ENCODE measurements around the gene HOXD10.

HOXD10 gene

GRCh38 chr2:176096243-176096985 is 20.2 kb upstream of the HOXD10 start:
- DNase-seq, result peak in 1 of 2 donors; percentile 7

DNA sequence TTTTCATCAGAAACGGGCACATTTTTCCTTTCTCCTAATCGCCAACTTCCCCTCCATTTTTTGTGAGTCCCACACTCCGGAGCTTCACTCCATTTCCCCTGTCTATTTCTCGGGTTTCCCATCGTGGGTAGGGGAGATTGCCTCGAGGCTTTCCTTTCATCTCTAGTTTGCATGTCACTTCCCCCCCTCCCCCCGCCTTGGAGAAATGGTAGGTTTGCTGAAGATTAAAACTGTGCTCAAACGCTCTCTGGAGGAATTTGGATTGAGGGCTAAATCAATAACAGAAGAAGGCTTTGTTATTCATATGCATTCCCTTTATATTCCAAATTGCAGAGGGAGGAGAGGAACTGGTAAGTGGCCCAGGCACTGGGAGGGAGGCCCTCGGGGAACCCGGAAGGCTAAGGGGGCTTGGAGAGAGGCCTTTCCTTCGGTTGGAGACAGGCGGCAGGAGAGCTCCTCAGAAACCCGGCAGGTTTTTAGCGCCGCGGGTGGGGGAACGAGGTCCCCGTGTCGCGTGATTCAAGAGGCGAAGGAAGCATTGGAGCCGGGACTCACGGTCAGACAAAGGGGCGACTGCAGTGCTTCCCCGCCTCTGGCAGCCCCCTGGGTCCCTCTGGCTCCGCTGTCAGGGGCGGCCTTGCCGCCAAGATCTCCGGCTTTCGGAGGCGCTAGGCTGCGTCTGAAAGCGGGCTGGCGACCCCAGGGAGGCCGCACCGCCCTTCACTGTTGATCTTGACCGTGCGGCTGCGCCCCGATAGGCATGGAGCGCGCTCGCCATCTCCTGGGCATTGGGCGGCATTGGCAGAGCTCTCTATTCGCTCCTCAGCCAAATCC is 19.4 kb upstream of the HOXD10 start:
- peak; percentile 41 to 43 for DNase-seq

- DNase-seq, result no peak
These were observed 18.7 kb upstream of the HOXD10 start for GRCh38 chr2:176097820-176098365.

DNA sequence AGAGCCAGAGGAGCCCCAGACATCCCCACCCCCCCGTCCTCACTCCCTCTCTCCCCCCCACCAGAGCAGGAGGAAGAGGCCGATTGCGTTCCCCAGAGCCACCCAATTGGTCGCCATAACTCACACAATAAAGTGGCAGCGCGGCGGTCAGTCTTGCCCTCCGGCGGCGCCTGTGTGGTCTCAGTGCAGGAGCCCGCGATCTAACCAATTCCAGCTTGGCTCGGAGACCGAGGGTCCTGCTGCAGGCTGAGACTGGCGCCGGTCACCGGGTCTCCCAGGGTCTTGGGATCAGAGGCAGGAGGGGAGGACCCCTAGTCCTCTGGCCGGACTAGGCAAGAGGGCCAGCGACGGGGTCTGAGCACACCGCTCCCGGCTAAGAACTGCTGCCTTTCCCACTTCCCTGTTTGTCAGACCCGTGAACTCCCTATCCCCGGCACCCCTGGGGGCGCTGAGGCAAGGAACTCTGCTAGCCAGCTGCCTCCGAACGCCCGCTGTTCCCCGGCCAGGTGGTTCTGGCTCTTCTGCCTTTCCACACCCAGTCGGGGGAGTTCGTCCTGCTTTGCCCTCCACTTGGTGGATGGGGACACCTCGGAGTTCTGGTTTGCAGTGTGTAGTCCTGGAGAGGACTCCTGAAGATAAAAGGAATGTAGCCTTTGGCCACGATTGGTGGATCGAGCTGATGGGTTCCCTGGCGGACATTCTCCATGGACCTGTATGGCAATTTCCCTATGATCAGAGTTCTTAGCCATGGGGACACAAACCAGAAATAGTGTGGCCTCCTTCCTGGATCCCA is 18.0 kb upstream of the HOXD10 start:
- DNase-seq, result no peak

- no peak for DNase-seq
These were observed 17.3 kb upstream of the HOXD10 start for GRCh38 chr2:176099159-176099727.

- DNase-seq, result no peak
These were observed 16.6 kb upstream of the HOXD10 start, which contains the start of gene HOXD12 for GRCh38 chr2:176099728-176100546. Gene HOXD12, plus strand, starts transcription at chr2:176099795. Its CDS starts 7 bp downstream, at chr2:176099802.

GRCh38 chr2:176100547-176101140 is 15.9 kb upstream of the HOXD10 start:
- DNase-seq, result no peak

DNA sequence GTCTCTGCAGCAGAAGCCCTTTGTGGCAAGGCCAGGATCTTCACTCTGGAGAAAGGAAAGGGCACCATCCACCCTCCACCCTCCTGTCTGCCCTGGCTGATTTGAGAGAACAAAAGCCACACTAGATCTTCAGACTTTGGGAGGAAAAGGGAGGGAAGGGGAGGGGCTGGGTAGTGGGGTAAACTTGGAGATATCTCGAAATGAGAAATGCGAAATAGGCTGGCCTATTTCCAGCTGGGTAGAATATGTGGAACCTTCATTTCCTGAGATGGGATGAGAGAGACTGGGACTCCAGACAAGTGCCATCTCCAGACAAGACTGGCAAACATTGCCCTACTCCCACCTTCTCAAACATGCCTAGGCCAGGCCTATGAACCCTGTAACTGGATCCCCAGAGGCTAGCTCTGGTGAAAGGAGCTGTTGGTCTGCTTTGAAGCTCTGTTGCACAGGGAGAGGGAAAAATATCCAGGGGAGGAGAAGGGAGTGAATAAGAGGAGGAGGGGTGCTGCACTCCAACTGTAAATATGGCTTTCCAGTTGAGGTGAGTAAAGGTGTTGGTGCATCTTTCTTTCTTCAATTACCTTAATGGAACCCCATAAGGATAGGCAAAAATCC is 15.3 kb upstream of the HOXD10 start:
- DNase-seq, result no peak

- no peak for DNase-seq
These were observed 14.7 kb upstream of the HOXD10 start for GRCh38 chr2:176101842-176102241.

DNA sequence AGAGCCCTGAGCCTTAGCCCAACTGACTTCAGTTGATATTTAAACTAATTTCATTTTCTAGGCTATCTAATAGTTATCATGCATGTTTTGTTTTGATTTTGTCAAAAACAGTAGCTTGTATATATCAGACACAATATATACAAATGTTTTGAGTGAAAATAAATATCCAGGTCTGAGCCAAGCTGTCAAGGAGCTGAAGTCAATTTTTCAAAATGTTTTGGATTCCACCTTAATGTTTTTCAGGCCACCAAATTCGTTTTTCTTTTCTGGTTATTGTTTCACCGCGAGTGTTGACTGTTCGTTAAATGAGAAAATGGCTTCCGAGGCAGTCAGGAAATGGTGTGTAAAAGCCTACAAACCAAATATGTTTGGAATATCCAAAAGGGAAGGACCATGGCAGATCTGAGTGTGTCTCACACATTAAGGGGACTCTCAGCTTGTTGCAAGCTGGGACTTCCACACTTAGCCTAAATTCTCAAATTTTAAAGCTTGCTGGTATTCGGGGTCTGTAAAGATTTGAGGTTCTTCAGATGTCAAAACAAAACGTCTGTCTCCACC is 14.2 kb upstream of the HOXD10 start:
- no peak for DNase-seq

DNA sequence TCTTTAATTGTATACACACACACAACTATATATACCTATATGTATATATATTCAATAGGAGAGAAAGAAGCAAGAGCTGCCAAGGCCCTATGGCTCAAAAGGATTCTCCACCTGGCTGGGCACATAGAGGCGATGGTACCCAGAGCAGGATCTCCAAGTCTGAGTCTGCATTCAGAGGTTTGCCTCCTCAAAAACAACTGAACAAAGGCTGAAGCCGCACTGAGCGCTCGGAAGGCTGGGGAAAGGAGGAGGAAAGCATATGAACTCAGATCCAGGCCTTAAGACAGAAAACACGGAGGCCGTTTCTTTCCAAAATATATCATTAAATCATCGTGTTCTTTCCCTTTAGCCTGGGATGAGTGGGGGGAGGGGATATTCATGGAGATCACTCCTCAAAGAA is 13.4 kb upstream of the HOXD10 start:
- no peak for DNase-seq

GRCh38 chr2:176103742-176104315 is 12.7 kb upstream of the HOXD10 start:
- DNase-seq, result no peak

DNA sequence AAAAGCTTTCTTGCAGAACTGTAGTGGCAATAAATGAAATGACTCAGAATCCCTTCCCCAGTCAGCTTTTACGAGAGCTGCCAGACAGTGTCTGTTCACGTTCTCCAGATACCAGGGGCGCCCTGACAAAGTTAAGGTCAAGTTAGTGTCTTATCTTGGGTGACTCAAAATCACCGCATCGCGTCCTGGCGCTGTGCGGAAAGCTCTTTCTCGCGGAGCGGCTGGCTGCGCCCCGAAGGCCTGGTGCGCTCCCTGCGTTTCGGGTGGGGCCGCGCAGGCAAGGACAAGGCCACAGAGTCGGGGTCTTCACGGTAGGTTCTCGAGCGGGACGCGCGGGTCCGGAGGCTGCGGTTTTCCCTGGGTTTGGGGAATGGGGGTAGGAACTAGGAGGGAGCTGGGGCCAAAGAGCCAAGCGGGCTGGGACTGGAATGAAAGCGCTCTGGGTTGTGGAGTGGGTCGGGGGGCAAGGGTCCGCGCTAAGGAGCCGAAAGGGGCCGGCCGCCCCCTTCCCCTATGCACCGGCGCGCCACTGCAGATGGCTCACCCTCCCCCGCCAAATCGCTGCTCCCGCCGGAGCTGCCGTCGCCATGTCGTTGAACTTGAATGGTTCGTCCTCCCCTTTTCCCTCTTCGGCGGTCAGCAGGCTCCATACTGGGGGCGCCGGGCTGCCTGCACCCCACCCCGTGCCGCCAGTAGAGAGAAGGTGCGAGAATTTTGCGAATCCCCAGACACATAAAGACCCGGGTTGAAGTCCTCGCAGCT is 12.1 kb upstream of the HOXD10 start:
- DNase-seq, result no peak

DNA sequence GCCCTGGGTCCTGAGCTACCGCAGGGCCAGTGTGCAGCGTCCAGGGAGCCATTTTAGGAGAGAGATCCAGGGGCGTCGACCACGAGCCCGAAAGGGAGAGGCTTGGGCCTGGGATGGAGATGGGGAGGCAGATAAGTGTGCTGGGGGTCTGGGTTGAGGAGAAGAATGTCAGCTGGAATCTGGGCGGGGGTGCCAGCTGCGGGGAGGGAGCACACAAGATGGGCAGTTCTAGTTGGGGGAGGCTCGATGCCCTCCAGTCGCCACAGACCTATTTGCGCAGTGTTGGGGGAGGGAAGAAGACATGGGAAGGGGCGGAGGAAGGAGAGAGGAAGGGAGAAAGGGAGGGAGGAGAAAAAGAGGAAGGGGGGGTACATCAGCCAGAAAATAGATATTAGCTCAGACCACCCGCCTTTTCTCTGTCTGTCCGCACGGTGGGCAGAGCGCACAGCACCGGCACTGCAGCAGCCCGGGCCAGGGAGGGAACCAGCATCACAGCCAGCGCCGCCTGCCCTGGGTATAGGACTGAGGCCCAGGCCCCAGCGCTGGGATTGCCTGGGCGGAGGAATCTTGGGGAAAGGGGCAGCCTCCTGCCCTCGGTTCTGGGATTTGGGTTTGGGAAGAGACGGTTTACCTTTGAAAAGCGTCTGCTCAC is 11.4 kb upstream of the HOXD10 start:
- DNase-seq, result no peak

DNA sequence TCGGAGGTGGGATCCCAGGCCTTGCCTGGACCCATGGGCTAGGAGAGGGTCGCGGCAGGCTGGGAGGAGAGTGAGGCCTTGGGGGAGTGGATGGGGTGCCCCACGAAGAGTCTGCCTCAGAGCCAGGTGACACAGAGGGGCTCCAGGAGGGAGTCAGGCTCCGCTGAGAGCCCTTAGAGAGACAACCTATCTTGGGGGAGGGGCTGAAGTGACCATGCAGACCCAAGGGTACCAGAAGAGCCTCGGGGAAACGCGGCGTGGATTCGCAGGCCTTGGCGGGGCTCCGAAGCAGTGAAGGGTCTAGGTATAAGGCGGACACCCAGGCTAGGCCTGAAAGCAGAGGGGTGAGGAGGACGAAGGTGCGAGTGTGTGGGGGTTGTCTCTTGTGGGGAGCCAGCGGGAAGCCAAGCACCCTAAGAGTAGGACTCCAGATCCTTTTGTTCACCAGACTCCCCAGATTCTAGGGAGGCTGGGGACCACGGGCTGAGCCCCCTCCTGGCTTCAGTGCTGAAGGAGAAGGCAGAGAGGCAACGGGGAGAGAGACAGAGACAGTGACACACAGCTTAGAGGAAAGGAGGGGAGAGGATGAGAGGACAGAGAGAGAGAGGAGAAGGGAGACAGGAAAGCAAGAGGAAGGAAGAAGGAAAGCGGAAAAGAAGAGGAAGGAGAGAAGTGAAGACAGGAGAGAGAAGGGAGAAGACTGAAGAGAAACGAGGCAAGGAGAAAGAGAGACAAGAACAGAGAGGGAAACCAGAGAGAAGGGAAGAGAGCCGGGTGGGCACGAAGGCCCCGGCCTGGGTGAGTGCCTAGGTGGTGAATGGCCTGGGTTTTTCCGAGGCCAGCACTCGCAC is 10.6 kb upstream of the HOXD10 start:
- no peak for DNase-seq

DNA sequence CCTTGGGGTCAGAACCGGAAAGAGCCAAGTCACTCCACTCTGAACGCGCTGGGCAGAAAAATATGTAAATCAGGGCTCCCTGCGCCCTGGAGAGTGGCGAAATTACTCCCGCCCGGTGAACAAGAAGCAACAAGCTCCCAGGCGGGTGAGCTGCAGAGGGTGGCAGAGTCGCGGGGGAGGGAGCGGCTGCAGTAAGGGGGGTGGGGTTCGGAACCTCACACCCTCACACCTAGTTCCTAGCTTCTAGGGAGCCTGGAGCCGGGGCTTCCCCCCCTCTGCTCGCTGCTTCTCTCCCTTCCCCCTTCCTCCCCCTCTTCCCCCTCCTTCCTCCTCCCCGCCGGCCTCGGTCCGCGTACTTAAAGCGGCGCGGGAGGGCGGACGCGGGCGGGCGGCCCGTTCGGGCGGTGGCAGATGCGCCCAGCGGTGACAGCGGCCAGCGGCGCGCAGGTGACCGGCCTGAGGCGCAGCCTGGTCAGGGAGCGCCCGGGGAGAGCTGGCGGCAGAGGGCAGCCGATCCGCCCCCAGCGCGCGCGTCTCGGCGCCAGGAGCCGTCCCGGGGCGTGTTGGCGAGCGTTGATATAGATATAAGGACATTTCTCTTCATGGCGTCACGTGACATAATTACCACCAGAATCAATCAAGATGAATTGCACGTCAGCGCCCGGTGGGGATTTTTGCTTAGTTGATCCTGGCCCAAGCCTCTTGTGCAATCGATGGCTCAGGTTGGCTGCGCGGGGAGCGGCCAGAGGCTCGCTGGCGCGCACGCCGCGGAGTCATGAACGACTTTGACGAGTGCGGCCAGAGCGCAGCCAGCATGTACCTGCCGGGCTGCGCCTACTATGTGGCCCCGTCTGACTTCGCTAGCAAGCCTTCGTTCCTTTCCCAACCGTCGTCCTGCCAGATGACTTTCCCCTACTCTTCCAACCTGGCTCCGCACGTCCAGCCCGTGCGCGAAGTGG is 9.7 kb upstream of the HOXD10 start, which contains the start of gene HOXD11:
TSS of gene HOXD11 (plus strand) at position 700 of the 959 bp plus-strand sequence. CDS start at position 776, 76 bp downstream.
- DNase-seq, result no peak
